Astrocyte (in vitro differentiated cells and primary cell): Measurements from ENCODE around the gene COL9A1. TPM values are rescaled to one million over a fixed set of nuclear protein-coding genes. Genes with fewer than 3 reads are reported as not detected.
"Not testable (repeated sequence)": the region's sequence is repeated elsewhere in the genome, so short reads cannot be mapped to it uniquely, and the experiment has no call there.

Experiments used
- DNase-seq: peaks from one replicate; pipeline ENCODE4 v3.0.0-alpha.2; 2010; ENCODE audit warnings: low read depth
- FAIRE-seq: peaks from 2 replicates; lab custom pipeline; 2011; peaks lifted over from hg19 to GRCh38; lab: Jason Lieb, UNC
- H2AFZ ChIP-seq: 2 replicates; pipeline ENCODE4 v1.6.0; 2012; ENCODE audit warnings: low read depth, low read length, inconsistent platforms
- H3K27ac ChIP-seq: 2 replicates; pipeline ENCODE4 v1.5.1; 2011; ENCODE audit warnings: low read depth, low read length, inconsistent platforms
- H3K27me3 ChIP-seq: 2 replicates; pipeline ENCODE4 v1.6.0; 2011; ENCODE audit warnings: low read length, inconsistent platforms; ENCODE audit not compliant: insufficient read depth
- H3K36me3 ChIP-seq: 2 replicates; pipeline ENCODE4 v1.5.1; 2011; ENCODE audit warnings: low read length, inconsistent platforms; ENCODE audit not compliant: insufficient read depth
- H3K4me1 ChIP-seq: 2 replicates; pipeline ENCODE4 v1.5.1; 2011; ENCODE audit warnings: low read length, inconsistent platforms; ENCODE audit not compliant: insufficient read depth
- H3K4me2 ChIP-seq: 2 replicates; pipeline ENCODE4 v1.6.0; 2012; ENCODE audit warnings: low read length, inconsistent platforms
- H3K4me3 ChIP-seq: 2 replicates; pipeline ENCODE4 v1.5.1; 2011; ENCODE audit warnings: low read depth, mild to moderate bottlenecking, low read length, inconsistent platforms; ENCODE audit not compliant: insufficient read depth
- H3K79me2 ChIP-seq: 2 replicates; pipeline ENCODE4 v1.6.0; 2012; ENCODE audit warnings: mild to moderate bottlenecking, low read length, inconsistent platforms; ENCODE audit not compliant: insufficient read depth
- H3K9ac ChIP-seq: 2 replicates; pipeline ENCODE4 v1.6.0; 2012; ENCODE audit warnings: mild to moderate bottlenecking, low read length, inconsistent platforms
- H3K9me3 ChIP-seq: 2 replicates; pipeline ENCODE4 v1.5.1; 2012; ENCODE audit warnings: low read depth, mild to moderate bottlenecking, low read length, inconsistent platforms; ENCODE audit not compliant: insufficient read depth
- H4K20me1 ChIP-seq: 2 replicates; pipeline ENCODE4 v1.6.0; 2012; ENCODE audit warnings: low read length, inconsistent platforms; ENCODE audit not compliant: insufficient read depth
- H3K27ac Mint-ChIP-seq: one replicate; pipeline ENCODE4 v1.8.0; 2021; ENCODE audit warnings: mild to moderate bottlenecking, mixed read lengths; ENCODE audit not compliant: unreplicated experiment
- H3K27me3 Mint-ChIP-seq: one replicate; pipeline ENCODE4 v1.8.0; 2021; ENCODE audit warnings: low read depth, mixed read lengths; ENCODE audit not compliant: unreplicated experiment
- H3K36me3 Mint-ChIP-seq: one replicate; pipeline ENCODE4 v1.8.0; 2021; ENCODE audit warnings: low read depth, mixed read lengths; ENCODE audit not compliant: unreplicated experiment
- H3K4me1 Mint-ChIP-seq: one replicate; pipeline ENCODE4 v1.8.0; 2021; ENCODE audit warnings: low read depth, mixed read lengths; ENCODE audit not compliant: unreplicated experiment
- H3K4me3 Mint-ChIP-seq: one replicate; pipeline ENCODE4 v1.8.0; 2021; ENCODE audit warnings: mild to moderate bottlenecking, moderate library complexity, mixed read lengths; ENCODE audit not compliant: unreplicated experiment
- H3K9me3 Mint-ChIP-seq: one replicate; pipeline ENCODE4 v1.8.0; 2021; ENCODE audit warnings: mild to moderate bottlenecking, mixed read lengths; ENCODE audit not compliant: unreplicated experiment
- EZH2 ChIP-seq: IDR thresholded peaks from 2 replicates; pipeline ENCODE4 v1.6.1; 2012; ENCODE audit warnings: mild to moderate bottlenecking, low read length, inconsistent platforms; ENCODE audit not compliant: insufficient read depth
- total RNA-seq: library from RNA; stranded (reverse); gene quantifications from 2 replicates; pipeline ENCODE4 v1.2.1, GENCODE V29; 2021
- TF ChIP-seq, protein P1 (sequence below): IDR thresholded peaks from 2 replicates; pipeline ENCODE4 v1.5.1; 2011; ENCODE audit warnings: low read depth, mild to moderate bottlenecking, inconsistent platforms, low read length, moderate library complexity; ENCODE audit not compliant: insufficient read depth

COL9A1 gene
- total RNA-seq, 1 donor from 2014 or later, result 0.11 TPM

GRCh38 chr6:70343313-70343712, 40.4 kb upstream of the COL9A1 start:
- H3K36me3 Mint-ChIP-seq, result peaks cover 2% of the 10 kb centered on the region
- no peak overlapping the region for H3K4me2 ChIP-seq
- H4K20me1 ChIP-seq, result no peaks in the 10 kb centered on the region
- H2AFZ ChIP-seq, result no peak overlapping the region
- H3K27ac Mint-ChIP-seq, result no peak overlapping the region
- no peak overlapping the region for H3K4me3 Mint-ChIP-seq
- no peak overlapping the region for H3K4me3 ChIP-seq
- DNase-seq, result no peak
- H3K4me1 Mint-ChIP-seq, result no peaks in the 10 kb centered on the region
- H3K27me3 Mint-ChIP-seq, result peaks cover 70% of the 10 kb centered on the region
- no peak overlapping the region for H3K27ac ChIP-seq
- H3K27me3 ChIP-seq, result peaks cover 11% of the 10 kb centered on the region
- no peaks in the 10 kb centered on the region for H3K9me3 ChIP-seq
- peaks cover 14% of the 10 kb centered on the region for H3K9me3 Mint-ChIP-seq
- H3K9ac ChIP-seq, result no peak overlapping the region
- FAIRE-seq, result no peak
- H3K4me1 ChIP-seq, result no peaks in the 10 kb centered on the region
- H3K79me2 ChIP-seq, result no peaks in the 10 kb centered on the region
- TF ChIP-seq, protein P1, sequence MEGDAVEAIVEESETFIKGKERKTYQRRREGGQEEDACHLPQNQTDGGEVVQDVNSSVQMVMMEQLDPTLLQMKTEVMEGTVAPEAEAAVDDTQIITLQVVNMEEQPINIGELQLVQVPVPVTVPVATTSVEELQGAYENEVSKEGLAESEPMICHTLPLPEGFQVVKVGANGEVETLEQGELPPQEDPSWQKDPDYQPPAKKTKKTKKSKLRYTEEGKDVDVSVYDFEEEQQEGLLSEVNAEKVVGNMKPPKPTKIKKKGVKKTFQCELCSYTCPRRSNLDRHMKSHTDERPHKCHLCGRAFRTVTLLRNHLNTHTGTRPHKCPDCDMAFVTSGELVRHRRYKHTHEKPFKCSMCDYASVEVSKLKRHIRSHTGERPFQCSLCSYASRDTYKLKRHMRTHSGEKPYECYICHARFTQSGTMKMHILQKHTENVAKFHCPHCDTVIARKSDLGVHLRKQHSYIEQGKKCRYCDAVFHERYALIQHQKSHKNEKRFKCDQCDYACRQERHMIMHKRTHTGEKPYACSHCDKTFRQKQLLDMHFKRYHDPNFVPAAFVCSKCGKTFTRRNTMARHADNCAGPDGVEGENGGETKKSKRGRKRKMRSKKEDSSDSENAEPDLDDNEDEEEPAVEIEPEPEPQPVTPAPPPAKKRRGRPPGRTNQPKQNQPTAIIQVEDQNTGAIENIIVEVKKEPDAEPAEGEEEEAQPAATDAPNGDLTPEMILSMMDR, result no peak
- no peak for TF ChIP-seq EZH2
- H3K36me3 ChIP-seq, result no peaks in the 10 kb centered on the region

DNA sequence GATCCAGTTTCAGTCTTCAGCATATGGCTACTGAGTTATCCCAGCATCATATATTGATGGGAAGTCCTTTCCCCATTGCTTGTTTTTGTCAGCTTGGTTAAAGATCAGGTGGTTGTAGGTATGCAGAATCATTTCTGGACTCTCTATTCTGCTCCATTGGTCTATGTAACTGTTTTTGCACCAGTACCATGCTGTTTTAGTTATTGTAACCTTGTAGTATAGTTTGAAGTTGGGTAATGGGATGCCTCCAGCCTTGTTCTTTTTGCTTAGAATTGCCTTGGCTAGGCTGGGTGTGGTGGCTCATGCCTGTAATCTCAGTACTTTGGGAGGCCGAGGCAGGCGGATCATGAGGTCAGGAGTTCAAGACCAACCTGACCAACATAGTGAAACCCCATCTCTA, 36.9 kb upstream of the COL9A1 start:
- H3K9ac ChIP-seq, H3K4me1 ChIP-seq, H3K4me1 Mint-ChIP-seq, H4K20me1 ChIP-seq, H2AFZ ChIP-seq, H3K4me3 ChIP-seq, H3K27ac Mint-ChIP-seq, H3K27ac ChIP-seq, FAIRE-seq, H3K4me2 ChIP-seq, DNase-seq, H3K4me3 Mint-ChIP-seq, H3K36me3 ChIP-seq, H3K79me2 ChIP-seq, H3K36me3 Mint-ChIP-seq, H3K9me3 ChIP-seq: not testable (repeated sequence)
- Mint-ChIP-seq H3K27me3 (peaks cover 52% of the 10 kb centered on the region), H3K9me3 (peaks cover 24% of the 10 kb centered on the region)
- H3K27me3 ChIP-seq, result peaks cover 13% of the 10 kb centered on the region

DNA sequence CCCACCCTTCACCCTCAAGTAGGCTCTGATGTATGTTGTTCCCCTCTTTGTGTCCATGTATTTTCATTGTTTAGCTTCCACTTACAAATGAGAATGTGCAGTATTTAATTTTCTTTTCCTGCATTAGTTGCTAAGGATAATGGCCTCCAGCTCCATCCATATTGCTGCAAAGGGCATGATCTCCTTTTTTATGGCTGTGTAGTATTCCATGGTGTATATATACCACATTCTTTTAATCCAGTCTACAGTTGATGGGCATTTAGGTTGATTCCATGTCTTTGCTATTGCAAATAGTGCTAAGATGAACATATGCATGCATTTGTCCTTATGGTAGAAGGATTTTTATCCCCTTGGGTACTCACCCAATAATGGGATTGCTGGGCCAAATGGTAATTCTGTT, 35.9 kb upstream of the COL9A1 start:
- H3K4me2 ChIP-seq, result no peak overlapping the region
- no peaks in the 10 kb centered on the region for H3K79me2 ChIP-seq
- no peak overlapping the region for H3K27ac ChIP-seq
- H3K9me3 ChIP-seq, result no peaks in the 10 kb centered on the region
- H3K27me3 ChIP-seq, result peaks cover 8% of the 10 kb centered on the region
- H3K27me3 Mint-ChIP-seq, result peaks cover 47% of the 10 kb centered on the region
- no peak overlapping the region for H3K4me3 Mint-ChIP-seq
- TF ChIP-seq, protein P1, result no peak
- TF ChIP-seq EZH2, result no peak
- H3K4me1 Mint-ChIP-seq, result peaks cover 8% of the 10 kb centered on the region
- H3K36me3 Mint-ChIP-seq, result peaks cover 2% of the 10 kb centered on the region
- DNase-seq, result no peak
- no peak overlapping the region for H3K9ac ChIP-seq
- no peak overlapping the region for H3K27ac Mint-ChIP-seq
- no peak overlapping the region for H2AFZ ChIP-seq
- H3K4me3 ChIP-seq, result no peak overlapping the region
- no peak for FAIRE-seq
- H3K9me3 Mint-ChIP-seq, result peaks cover 28% of the 10 kb centered on the region
- H4K20me1 ChIP-seq, result no peaks in the 10 kb centered on the region
- H3K4me1 ChIP-seq, result no peaks in the 10 kb centered on the region
- H3K36me3 ChIP-seq, result no peaks in the 10 kb centered on the region
